Stimulated activated CD8-positive, alpha-beta memory T cell treated with anti-CD3 and anti-CD28 coated beads, Interleukin-12 subunit alpha, Interleukin-12 subunit beta, amount 100 ng/mL, for 24 hours (primary cell): ENCODE measurements around the gene SYF2.

Experiments used
- DNase-seq: peaks from one replicate; pipeline ENCODE4 v3.0.0-alpha.2; 2020; ENCODE audit errors: extremely low read depth

The SYF2 gene

DNA sequence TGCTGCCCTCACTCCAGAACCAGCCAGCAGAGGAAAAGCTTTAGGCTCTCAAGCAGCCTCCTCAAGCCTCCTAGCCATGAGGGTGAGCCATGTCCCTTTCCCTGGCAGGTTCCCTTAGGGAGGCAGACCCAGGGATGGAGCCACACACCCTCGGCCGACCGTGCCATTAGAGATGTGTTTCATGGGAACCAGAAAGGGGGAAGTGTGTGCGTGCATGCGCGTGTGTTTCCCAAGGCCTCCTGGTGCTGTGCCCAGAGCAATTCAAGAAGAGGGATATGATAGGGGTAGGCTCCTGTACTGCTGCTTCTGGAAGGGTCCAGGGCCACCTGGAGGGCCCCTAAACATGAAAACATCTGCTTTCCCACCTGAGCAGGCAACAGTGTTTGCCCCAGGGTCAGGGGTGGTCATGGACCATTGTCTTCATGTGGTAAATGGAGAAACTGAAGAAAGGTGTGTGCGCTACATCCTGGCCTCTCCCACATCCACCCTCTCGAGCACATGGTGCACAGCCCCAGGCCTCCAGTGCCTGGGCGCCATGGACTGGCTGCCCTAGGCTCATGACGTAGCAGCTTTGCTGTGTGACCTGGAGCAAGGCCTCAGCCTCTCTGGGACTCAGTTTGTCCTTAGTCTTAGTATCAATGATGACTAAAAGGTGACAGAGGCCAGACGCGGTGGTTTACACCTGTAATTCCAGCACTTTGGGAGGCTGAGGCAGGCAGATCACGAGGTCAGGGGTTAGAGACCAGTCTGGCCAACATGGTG is 48.1 kb downstream of the SYF2 start:
- no peak for DNase-seq

DNA sequence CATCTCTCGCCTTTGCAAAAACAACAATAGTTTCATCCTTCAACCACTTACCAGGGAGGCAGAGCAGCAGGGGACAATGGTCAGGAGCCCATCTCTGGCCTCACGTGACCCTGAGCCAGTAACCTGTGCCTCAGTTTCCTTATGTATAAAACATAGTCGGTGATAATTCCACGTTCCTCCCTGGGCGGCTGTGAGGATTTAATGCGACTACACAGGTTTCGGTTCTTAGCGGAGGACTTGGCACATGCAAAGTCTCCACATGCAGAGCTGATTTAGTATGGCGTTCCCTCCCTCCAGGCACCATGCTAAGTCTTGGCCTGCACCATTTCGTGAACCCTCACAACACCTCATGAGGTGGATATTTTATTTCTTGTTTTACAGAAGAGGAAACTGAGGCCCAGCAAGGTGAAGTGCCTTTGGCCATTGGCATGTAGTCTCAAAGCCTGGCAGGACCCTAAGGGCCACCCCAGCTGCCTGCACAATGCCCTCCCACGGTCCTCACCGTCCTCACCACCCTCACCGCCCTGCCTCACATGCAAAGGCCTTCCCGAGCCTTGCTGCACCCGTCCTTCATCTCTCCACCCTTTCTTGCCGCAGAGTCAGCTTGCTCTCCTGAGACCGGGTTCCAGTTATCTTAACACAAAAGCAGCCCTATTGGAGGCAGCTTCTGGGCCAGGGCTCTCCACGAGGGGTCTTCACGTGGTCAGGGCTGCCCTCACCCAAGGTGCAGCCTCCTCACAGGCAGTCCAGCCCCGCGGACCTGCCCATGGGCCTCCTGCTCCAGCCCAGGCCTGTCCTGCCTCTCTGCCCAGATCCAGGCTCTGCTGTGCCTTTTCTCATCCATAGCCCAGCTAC is 48.9 kb downstream of the SYF2 start:
- DNase-seq, result no peak

DNA sequence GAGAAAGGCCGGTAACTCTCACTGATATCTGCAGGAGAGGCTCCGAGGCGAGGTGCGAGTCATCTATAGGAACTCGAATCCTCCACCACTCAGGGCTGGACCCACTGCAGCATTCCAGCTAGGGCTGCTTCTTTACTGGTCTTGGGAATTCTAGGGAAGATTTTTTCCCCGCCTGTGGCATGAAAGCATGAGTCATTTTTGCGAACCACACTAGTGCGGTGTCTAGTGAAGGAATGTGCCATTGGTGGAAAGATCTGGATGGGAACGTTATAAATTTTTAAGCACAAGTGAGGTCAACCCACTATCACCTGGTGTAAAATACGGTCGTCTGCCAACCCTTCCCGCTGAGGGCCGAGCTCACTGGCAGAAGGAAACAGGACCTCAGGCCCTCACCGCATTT is 49.7 kb downstream of the SYF2 start:
- DNase-seq, result no peak

DNA sequence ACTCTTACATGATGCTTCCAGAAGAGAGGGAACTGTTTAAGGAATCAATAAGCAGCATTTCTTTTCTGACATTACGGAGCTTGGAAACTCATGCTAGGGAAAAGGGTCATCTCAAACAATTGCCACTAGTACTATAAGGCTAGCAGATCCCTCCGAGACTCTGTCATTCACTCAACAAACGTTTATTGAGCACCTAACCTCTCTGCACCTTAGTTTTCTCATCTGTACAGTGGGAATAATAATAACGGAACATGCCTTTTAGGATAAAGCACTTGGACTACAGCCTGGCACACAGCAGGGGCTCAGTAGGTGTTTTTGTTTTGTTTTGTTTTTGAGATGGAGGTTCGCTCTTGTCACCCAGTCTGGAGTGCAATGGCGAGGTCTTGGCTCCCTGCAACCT is 51.3 kb downstream of the SYF2 start:
- DNase-seq, result no peak

DNA sequence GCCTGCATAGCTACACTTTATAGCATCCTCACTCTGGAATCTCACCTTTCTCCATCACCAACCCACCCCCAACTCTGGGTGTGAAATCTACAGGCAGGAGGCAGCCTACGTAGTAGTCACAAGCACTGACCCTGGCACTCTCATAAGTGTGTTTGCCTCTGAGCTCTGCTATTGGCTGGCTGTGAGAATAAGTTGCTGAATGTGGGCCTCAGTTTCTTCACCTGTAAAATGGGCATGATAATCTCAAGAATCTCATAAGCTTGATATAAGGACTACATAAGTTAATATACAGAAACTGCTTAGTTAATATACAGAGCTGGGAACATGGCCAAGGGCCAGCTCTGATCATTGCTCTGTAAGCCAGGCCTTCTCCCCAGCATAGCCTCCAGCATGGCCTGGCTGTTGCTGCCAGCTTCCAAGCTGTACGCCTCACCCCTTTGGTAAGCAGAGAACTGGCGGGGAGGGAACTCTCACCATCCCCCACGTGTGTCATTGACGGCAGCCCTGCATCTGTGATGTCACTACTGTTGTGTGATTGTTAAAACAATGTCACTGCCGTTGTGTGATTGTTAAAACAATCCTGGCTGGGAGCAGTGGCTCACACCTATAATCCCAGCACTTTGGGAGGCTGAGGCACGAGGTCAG is 53.3 kb downstream of the SYF2 start:
- no peak for DNase-seq

DNA sequence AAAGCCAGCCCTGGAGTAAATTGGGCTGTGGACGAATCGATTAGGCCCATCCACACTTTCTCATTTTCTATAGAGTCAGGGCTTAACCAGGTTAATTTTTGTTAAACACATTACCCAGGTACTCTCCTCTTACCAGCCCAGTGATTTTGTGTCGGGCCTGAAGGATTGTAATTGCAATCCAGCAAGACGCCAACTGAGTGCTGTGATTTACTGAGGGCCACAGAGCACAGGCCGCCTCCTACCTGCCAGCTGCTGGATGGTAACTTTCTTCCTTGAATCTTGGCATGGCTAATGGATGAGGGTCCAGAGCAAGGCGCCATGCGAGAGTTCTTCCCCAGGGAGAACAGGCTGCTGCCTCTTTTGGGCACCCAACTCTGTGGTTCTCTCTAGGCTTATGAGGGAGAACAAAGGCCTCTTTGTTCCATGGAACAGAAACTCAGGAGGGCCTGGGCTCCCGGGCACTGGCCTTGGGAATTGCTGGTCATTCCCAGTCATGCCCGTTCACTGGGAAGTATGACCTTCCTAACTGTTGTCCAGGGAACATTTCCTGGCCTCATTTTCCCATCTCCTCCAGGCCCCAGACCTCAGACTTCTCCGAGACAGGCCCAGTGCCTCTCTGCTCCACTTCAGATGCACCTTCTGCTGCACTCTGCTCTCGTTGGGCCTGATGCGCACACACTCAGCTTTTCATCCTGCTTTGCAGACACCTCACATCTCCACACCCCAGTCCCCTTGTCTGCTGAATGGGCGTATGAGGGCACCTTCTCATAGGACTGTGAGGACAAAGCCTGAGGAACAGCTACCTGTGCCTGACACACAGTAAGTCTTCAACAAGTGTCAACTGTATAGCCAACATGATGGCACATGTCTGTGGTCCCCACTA is 57.3 kb downstream of the SYF2 start:
- DNase-seq, result no peak

DNA sequence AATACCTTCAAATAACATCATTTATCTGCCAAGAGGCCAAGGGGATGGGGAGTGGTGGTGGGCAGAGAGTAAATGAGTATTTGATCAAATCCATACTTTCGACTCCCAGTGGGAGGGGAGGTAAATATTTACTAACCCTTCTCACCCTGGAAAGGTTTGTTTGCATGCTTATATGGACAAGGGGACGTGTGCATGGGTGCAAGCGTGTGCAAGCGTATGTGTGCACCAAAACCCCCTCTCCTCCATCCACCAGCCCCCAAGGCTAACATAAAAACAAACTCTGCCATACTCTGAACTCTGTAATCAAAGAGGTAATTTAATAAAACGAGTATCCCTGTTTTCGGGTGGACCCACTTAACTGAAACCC is 58.0 kb downstream of the SYF2 start:
- no peak for DNase-seq

DNA sequence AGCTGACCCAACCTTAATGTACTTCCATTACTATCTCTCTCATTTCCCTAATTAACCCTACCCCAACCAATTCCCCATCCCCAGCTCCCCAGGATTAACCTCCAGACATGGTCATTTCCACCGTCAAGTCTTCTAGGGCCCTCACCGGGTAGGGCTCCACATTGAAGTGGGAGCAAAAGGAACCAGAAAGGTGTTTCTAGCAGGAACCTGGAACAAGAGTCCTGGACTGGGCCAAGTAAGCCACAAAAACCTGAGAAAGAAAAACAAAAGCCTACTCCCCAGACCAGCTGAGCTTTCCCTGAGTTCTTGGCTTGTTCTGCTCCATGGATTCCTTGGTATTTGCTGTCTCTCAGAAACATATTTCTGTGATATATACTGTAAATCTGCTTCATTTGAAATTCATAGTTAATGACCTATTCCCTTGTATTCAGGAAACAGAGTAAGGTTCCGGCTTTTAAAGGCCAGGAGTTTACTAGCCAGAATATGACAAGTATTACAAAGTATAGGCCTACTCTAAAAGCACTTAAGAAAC is 58.4 kb downstream of the SYF2 start:
- DNase-seq, result no peak
